AG04450 (cell line): ENCODE data around the gene WNT6. TPM values are rescaled to one million over a fixed set of nuclear protein-coding genes. Genes with fewer than 3 reads are reported as not detected.
"Not testable (repeated sequence)": the region's sequence is repeated elsewhere in the genome, so short reads cannot be mapped to it uniquely, and the experiment has no call there.

Experiments
- CTCF ChIA-PET: fragments of 300-600, 350-600 bp; formaldehyde crosslinking; extraction: SDS; loops from one replicate; lab custom pipeline; 2022; ENCODE audit warnings: antibody characterized with exemption, inconsistent platforms; lab: Charles Lee
- POLR2A ChIA-PET: fragments of 350-600 bp; formaldehyde crosslinking; extraction: SDS; loops from one replicate; lab custom pipeline; 2021; ENCODE audit warnings: antibody characterized with exemption, inconsistent platforms; lab: Yijun Ruan, JAX
- DNase-seq: peaks from one replicate; pipeline ENCODE4 v3.0.0-alpha.2; 2011; ENCODE audit warnings: low read depth, low spot score
- H3K27ac ChIP-seq: one replicate; pipeline ENCODE4 v1.5.1; 2012; ENCODE audit warnings: low read depth, low read length, control low read depth
- H3K27me3 ChIP-seq: one replicate; pipeline ENCODE4 v1.6.0; 2012; ENCODE audit warnings: low read length; ENCODE audit not compliant: control insufficient read depth, insufficient read depth
- H3K4me3 ChIP-seq: 2 replicates; pipeline ENCODE4 v1.5.1; 2011; ENCODE audit warnings: mild to moderate bottlenecking, low read depth, low read length, control low read depth
- H3K9me3 ChIP-seq: 2 replicates; pipeline ENCODE4 v1.5.1; 2012; ENCODE audit warnings: low read length; ENCODE audit not compliant: control insufficient read depth, insufficient read depth
- CTCF ChIP-seq: IDR thresholded peaks from 2 replicates; pipeline ENCODE4 v1.5.1; 2011; ENCODE audit warnings: low read depth, low read length, control low read depth, inconsistent platforms
- polyA plus RNA-seq: library from polyadenylated mRNA; depleted of rRNA; stranded (reverse); fragments of >200 nt; gene quantifications from 2 replicates; pipeline ENCODE4 v1.2.3, GENCODE V29; 2011

The WNT6 gene
- polyA plus RNA-seq, 1 experiment, result not detected

DNA sequence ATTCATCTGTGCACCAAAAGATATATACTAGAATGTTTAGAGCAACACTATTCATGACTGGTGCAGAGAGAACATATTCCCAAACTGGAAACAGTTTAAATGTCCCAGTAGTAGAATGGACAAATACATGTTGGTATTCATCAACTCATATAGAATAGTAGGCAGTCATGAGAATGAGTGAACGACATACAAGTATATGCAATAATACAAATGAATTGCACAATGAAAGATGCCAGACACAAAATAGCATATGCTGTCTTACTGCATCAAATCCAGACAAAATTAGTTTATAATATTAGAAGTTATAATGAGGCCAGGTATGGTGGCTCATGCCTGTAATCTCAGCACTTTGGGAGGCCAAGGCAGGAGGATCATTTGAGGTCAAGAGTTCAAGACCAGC lies 19.7 kb upstream of the WNT6 start:
- Histone ChIP-seq H3K4me3 (no peak overlapping the region), H3K27ac (no peak overlapping the region), H3K9me3 (no peaks in the 10 kb centered on the region), H3K27me3 (peaks cover 11% of the 10 kb centered on the region)
- no peak for TF ChIP-seq CTCF
- no peak for DNase-seq
- ChIA-PET CTCF (interaction anchor here (1.1 kb wide), 1 partner anchor 8 kb away, joined by 7 read pairs; no protein-coding TSS in a partner anchor), POLR2A (interaction anchor here (1.1 kb wide), 1 partner anchor 34 kb away, joined by 9 read pairs; no protein-coding TSS in a partner anchor)

DNA sequence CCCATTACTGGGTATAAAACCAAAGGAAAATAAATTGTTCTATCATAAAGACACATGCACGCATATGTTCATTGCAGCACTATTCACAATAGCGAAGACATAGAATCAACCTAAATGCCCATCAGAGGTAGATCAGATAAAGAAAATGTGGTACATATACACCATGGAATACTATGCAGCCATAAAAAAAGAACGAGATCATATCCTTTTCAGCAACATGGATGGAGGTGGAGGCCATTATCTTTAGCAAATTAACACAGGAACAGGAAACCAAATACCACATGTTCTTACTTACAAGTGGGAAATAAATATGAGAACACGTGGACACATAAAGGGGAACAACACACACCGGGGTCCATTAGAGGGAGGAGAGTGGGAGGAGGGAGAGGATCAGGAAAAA lies 15.3 kb upstream of the WNT6 start:
- CTCF ChIA-PET, H3K27ac ChIP-seq, H3K27me3 ChIP-seq, DNase-seq, H3K4me3 ChIP-seq, H3K9me3 ChIP-seq: not testable (repeated sequence)
- POLR2A ChIA-PET, result interaction anchor here (0.9 kb wide), 1 partner anchor 13 kb away, joined by 3 read pairs; the partner anchor contains the start of gene PRKAG3

DNA sequence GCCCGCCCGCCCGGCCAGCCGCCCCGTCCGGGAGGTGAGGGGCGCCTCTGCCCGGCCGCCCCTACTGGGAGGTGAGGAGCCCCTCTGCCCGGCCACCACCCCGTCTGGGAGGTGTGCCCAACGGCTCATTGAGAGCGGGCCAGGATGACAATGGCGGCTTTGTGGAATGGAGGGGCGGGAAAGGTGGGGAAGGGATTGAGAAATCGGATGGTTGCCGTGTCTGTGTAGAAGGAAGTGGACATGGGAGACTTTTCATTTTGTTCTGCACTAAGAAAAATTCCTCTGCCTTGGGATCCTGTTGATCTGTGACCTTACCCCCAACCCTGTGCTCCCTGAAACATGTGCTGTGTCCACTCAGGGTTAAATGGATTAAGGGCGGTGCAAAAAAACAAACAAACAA lies 12.6 kb upstream of the WNT6 start:
- CTCF ChIA-PET, result interaction anchor here (0.6 to 3.0 kb wide), 58 partner anchors 8 to 274 kb away, joined by 3 to 94 read pairs (median 5); partner anchors contain the start of genes BCS1L, PLCD4, PRKAG3 and RNF25
- POLR2A ChIA-PET, result interaction anchor here (0.6 to 1.3 kb wide), 2 partner anchors 137 to 188 kb away, joined by 3 to 5 read pairs; partner anchors contain the start of genes BCS1L, TTLL4 and ZNF142

GRCh38 chr2:218849721-218850120 lies 9.9 kb upstream of the WNT6 start:
- no peak overlapping the region for H3K27ac ChIP-seq
- no peaks in the 10 kb centered on the region for H3K9me3 ChIP-seq
- no peak overlapping the region for H3K4me3 ChIP-seq
- ChIA-PET CTCF (interaction anchor here (1.3 to 3.0 kb wide), 3 partner anchors 48 to 162 kb away, joined by 4 to 44 read pairs (median 12); partner anchors contain the start of gene TTLL4), POLR2A (no interaction called here)
- TF ChIP-seq CTCF, result no peak
- DNase-seq, result no peak
- peaks cover 19% of the 10 kb centered on the region for H3K27me3 ChIP-seq

More for the DNA sequence above, 12.6 kb upstream of the WNT6 start:
- not testable (repeated sequence) for H3K9me3 ChIP-seq, H3K27me3 ChIP-seq, H3K27ac ChIP-seq, H3K4me3 ChIP-seq, DNase-seq

DNA sequence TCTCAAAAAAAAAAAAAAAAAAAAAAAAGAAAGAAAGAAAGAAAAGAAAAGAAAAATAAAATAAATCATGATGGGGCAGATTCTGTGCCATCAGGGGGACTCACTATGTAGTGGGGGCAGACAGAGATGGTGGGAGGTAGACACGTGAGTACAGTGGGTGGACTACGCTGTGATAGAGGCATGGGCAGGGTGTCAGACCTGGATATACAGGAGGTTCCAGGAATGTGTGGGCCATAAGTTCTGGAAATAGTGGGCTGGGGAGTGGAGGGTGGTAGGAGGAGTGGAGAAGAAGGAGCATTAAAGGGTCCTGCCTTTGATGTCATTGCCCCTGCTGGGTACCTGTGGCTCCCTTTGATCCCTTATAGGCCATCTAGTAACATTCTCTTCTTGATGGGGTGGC lies 8.8 kb upstream of the WNT6 start:
- POLR2A ChIA-PET, result no interaction called here
- no peak for TF ChIP-seq CTCF
- no peak overlapping the region for H3K4me3 ChIP-seq
- peaks cover 29% of the 10 kb centered on the region for H3K27me3 ChIP-seq
- CTCF ChIA-PET, result interaction anchor here (0.7 to 3.3 kb wide), 6 partner anchors 9 to 163 kb away, joined by 4 to 21 read pairs (median 6); no protein-coding TSS in a partner anchor
- H3K9me3 ChIP-seq, result peaks cover 5% of the 10 kb centered on the region
- DNase-seq, result no peak
- H3K27ac ChIP-seq, result no peak overlapping the region

DNA sequence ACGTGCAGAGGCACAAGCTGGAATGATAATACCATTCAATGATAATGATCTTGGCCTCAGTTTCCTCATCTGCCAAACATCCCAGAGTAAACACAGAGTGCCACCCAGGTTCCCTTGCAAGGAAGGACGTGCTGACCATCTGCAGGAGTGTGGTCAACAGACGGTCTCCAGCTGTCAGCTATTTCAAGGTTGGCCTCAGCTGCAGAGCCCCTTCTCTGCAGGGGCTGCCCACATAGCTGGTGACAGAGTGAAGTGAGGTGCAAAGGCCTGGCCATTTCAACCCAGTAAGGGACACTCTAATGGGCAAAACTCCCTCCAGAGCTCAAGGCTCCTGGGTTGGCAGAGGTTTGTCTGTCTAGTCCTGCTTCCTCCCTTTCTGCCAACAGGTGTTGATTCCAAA lies 8.3 kb upstream of the WNT6 start:
- DNase-seq, result no peak
- Histone ChIP-seq H3K4me3 (no peak overlapping the region), H3K27me3 (peaks cover 34% of the 10 kb centered on the region), H3K27ac (no peak overlapping the region), H3K9me3 (peaks cover 5% of the 10 kb centered on the region)
- CTCF ChIA-PET, result interaction anchor here (1.0 to 3.3 kb wide), 7 partner anchors 10 to 176 kb away, joined by 5 to 21 read pairs (median 8); no protein-coding TSS in a partner anchor
- POLR2A ChIA-PET, result interaction anchor here (0.7 kb wide), 1 partner anchor 879 kb away, joined by 4 read pairs; no protein-coding TSS in a partner anchor
- no peak for TF ChIP-seq CTCF
